ENCODE measurements around the gene GLTPD2.

GLTPD2 gene

GRCh38 chr17:4759776-4760236 lies 29.0 kb upstream of the GLTPD2 start:
- Histone ChIP-seq H3K27ac (ENCODE audit: low read length) (no peak overlapping the region), H4K20me1 (ENCODE audit: insufficient read depth, low read length) (no peaks in the 10 kb centered on the region), H3K9me3 (ENCODE audit: insufficient read depth, low read length) (no peaks in the 10 kb centered on the region), H3K4me2 (ENCODE audit: low read length) (no peak overlapping the region), H3K79me2 (ENCODE audit: low read length) (no peaks in the 10 kb centered on the region), H3K4me3 (ENCODE audit: low read length) (no peak overlapping the region), H3K9ac (ENCODE audit: low read length) (no peak overlapping the region), H3K4me1 (ENCODE audit: low read length) (no peaks in the 10 kb centered on the region), H3K36me3 (replicated peaks; ENCODE audit: low read depth, low read length) (no peaks in the 10 kb centered on the region), H3K27me3 (ENCODE audit: low read depth, low read length) (no peaks in the 10 kb centered on the region), H2AFZ (ENCODE audit: low read depth, low read length) (no peak overlapping the region)
- TF ChIP-seq CTCF (IDR thresholded peaks at IDR 0.05; ENCODE audit: low read depth, low read length) (no peak), EZH2phosphoT487 (IDR thresholded peaks at IDR 0.05; ENCODE audit: low read depth) (no peak)

GRCh38 chr17:4764595-4764994 lies 24.2 kb upstream of the GLTPD2 start:
- Histone ChIP-seq H3K27ac (ENCODE audit: low read length) (no peak overlapping the region), H3K4me1 (ENCODE audit: low read length) (no peaks in the 10 kb centered on the region), H4K20me1 (ENCODE audit: insufficient read depth, low read length) (no peaks in the 10 kb centered on the region), H3K4me3 (ENCODE audit: low read length) (no peak overlapping the region), H3K36me3 (replicated peaks; ENCODE audit: low read depth, low read length) (no peaks in the 10 kb centered on the region), H3K79me2 (ENCODE audit: low read length) (no peaks in the 10 kb centered on the region), H3K9ac (ENCODE audit: low read length) (no peak overlapping the region), H3K27me3 (ENCODE audit: low read depth, low read length) (no peaks in the 10 kb centered on the region), H3K9me3 (ENCODE audit: insufficient read depth, low read length) (no peaks in the 10 kb centered on the region), H2AFZ (ENCODE audit: low read depth, low read length) (no peak overlapping the region), H3K4me2 (ENCODE audit: low read length) (no peak overlapping the region)
- no peak for TF ChIP-seq EZH2phosphoT487 (IDR thresholded peaks at IDR 0.05; ENCODE audit: low read depth)
- TF ChIP-seq CTCF (IDR thresholded peaks at IDR 0.05; ENCODE audit: low read depth, low read length), result no peak

GRCh38 chr17:4766201-4766600 lies 22.6 kb upstream of the GLTPD2 start:
- H3K27ac ChIP-seq (ENCODE audit: low read length), result no peak overlapping the region
- H3K79me2 ChIP-seq (ENCODE audit: low read length), result no peaks in the 10 kb centered on the region
- H3K4me2 ChIP-seq (ENCODE audit: low read length), result no peak overlapping the region
- H2AFZ ChIP-seq (ENCODE audit: low read depth, low read length), result no peak overlapping the region
- H4K20me1 ChIP-seq (ENCODE audit: insufficient read depth, low read length), result no peaks in the 10 kb centered on the region
- H3K27me3 ChIP-seq (ENCODE audit: low read depth, low read length), result no peaks in the 10 kb centered on the region
- H3K9me3 ChIP-seq (ENCODE audit: insufficient read depth, low read length), result no peaks in the 10 kb centered on the region
- H3K36me3 ChIP-seq (replicated peaks; ENCODE audit: low read depth, low read length), result no peaks in the 10 kb centered on the region
- H3K4me3 ChIP-seq (ENCODE audit: low read length), result no peak overlapping the region
- TF ChIP-seq EZH2phosphoT487 (IDR thresholded peaks at IDR 0.05; ENCODE audit: low read depth), result no peak
- TF ChIP-seq CTCF (IDR thresholded peaks at IDR 0.05; ENCODE audit: low read depth, low read length), result no peak
- H3K9ac ChIP-seq (ENCODE audit: low read length), result no peak overlapping the region
- no peaks in the 10 kb centered on the region for H3K4me1 ChIP-seq (ENCODE audit: low read length)

- Histone ChIP-seq H3K27me3 (ENCODE audit: low read depth, low read length) (no peaks in the 10 kb centered on the region), H3K4me1 (ENCODE audit: low read length) (no peaks in the 10 kb centered on the region), H4K20me1 (ENCODE audit: insufficient read depth, low read length) (no peaks in the 10 kb centered on the region), H3K9me3 (ENCODE audit: insufficient read depth, low read length) (no peaks in the 10 kb centered on the region), H3K4me2 (ENCODE audit: low read length) (no peak overlapping the region), H2AFZ (ENCODE audit: low read depth, low read length) (no peak overlapping the region), H3K79me2 (ENCODE audit: low read length) (no peaks in the 10 kb centered on the region), H3K9ac (ENCODE audit: low read length) (no peak overlapping the region), H3K4me3 (ENCODE audit: low read length) (no peak overlapping the region), H3K36me3 (replicated peaks; ENCODE audit: low read depth, low read length) (no peaks in the 10 kb centered on the region), H3K27ac (ENCODE audit: low read length) (no peak overlapping the region)
- TF ChIP-seq CTCF (IDR thresholded peaks at IDR 0.05; ENCODE audit: low read depth, low read length) (no peak), EZH2phosphoT487 (IDR thresholded peaks at IDR 0.05; ENCODE audit: low read depth) (no peak)
Measured at GRCh38 chr17:4766723-4767122, 22.0 kb upstream of the GLTPD2 start.

Measured in OCI-LY3 (cell line).